ENCODE results near the gene F2. TPM values are rescaled to one million over a fixed set of nuclear protein-coding genes. Genes with fewer than 3 reads are reported as not detected.

Gene F2
- polyA plus RNA-seq, 4 donors = 0.09 to 2.3 TPM; not detected in 2

DNA sequence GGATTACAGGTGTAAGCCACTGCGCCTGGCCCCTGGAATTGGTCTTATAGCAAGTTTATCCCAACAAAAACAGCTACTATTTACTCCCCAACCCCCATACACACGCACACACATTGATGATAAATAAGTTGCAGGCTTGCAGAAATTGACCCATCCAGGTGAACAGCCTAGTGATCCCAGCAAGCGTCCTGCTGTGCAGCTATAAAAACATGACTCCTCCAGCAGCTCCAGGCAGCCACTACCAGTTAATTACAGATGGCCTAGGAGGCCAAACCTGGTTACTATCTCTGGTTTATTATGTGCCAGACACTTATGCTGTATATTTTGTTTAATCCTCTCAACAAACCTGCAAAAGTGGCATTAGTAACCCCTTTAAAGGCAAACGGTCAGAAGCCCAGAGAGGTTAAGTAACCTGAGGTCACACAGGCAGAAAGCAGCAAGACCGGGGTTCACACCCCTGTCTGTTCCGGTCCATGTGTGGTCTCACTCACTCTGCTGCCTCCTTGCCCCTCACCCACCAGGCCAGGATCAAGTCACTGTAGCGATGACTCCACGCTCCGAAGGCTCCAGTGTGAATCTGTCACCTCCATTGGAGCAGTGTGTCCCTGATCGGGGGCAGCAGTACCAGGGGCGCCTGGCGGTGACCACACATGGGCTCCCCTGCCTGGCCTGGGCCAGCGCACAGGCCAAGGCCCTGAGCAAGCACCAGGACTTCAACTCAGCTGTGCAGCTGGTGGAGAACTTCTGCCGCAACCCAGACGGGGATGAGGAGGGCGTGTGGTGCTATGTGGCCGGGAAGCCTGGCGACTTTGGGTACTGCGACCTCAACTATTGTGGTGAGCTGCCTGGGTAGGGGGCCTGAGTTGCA, 6.6 kb downstream of the F2 start:
- WGBS, 3 donors = 89 to 92% (median 91%) methylated on average over 19 of the region's 19 CpGs
- DNase-seq (no peak), FAIRE-seq (no peak)
- H3K27ac ChIP-seq (ENCODE audit: low read depth in 1 of 3, low read length in 2 of 3) = no peak overlapping the region
- H3K27me3 ChIP-seq (ENCODE audit: control insufficient read depth in 3 of 3, insufficient read depth in 3 of 3, low read length in 3 of 3) = no peaks in the 10 kb centered on the region
- H3K36me3 ChIP-seq (ENCODE audit: control insufficient read depth in 3 of 3, insufficient read depth in 2 of 3, low read depth in 1 of 3, low read length in 3 of 3) = no peaks in the 10 kb centered on the region
- no peak overlapping the region for H3K4me3 ChIP-seq (ENCODE audit: low read depth in 1 of 3, low read length in 3 of 3)
- no peaks in the 10 kb centered on the region for H3K4me1 ChIP-seq (ENCODE audit: control insufficient read depth in 3 of 3, insufficient read depth in 2 of 3, low read depth in 1 of 3, low read length in 2 of 3)
- no peaks in the 10 kb centered on the region for H3K9me3 ChIP-seq (ENCODE audit: control insufficient read depth in 2 of 2, insufficient read depth in 1 of 2, low read depth in 1 of 2, low read length in 1 of 2)

DNA sequence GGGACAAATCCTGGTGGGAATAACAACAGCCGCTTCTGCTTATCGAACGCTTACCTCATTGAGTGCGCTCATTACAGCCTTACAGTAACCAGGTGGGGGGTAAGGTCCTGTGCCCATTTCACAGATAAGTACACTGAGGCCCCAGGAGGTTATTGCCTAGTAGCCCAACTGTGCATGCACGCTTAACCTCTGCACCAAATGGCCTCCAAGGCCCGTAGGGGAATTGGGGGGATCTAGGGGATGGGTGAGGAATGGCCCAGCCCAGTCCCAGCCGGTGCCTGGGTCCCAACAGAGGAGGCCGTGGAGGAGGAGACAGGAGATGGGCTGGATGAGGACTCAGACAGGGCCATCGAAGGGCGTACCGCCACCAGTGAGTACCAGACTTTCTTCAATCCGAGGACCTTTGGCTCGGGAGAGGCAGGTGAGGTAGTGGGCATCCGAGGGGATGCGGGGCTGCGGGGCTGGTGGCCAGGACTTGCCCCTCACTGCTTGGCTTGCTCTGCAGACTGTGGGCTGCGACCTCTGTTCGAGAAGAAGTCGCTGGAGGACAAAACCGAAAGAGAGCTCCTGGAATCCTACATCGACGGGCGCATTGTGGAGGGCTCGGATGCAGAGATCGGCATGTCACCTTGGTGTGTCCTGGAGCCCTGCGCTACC, 7.3 kb downstream of the F2 start:
- no peak for FAIRE-seq
- no peak for DNase-seq
- Histone ChIP-seq H3K4me1 (ENCODE audit: control insufficient read depth in 3 of 3, insufficient read depth in 2 of 3, low read depth in 1 of 3, low read length in 2 of 3) (no peaks in the 10 kb centered on the region), H3K9me3 (ENCODE audit: control insufficient read depth in 2 of 2, insufficient read depth in 1 of 2, low read depth in 1 of 2, low read length in 1 of 2) (no peaks in the 10 kb centered on the region), H3K27ac (ENCODE audit: low read depth in 1 of 3, low read length in 2 of 3) (no peak overlapping the region), H3K4me3 (ENCODE audit: low read depth in 1 of 3, low read length in 3 of 3) (no peak overlapping the region), H3K27me3 (ENCODE audit: control insufficient read depth in 3 of 3, insufficient read depth in 3 of 3, low read length in 3 of 3) (no peaks in the 10 kb centered on the region), H3K36me3 (ENCODE audit: control insufficient read depth in 3 of 3, insufficient read depth in 2 of 3, low read depth in 1 of 3, low read length in 3 of 3) (no peaks in the 10 kb centered on the region)
- WGBS, 3 donors = 91 to 92% (median 91%) methylated on average over 25 to 26 of the region's 26 CpGs

GRCh38 chr11:46727952-46728658, 9.1 kb downstream of the F2 start:
- DNase-seq (no peak), FAIRE-seq (no peak)
- WGBS, 3 donors = 86 to 89% (median 87%) methylated on average over 17 of the region's 17 CpGs
- H3K27ac ChIP-seq (ENCODE audit: low read depth in 1 of 3, low read length in 2 of 3) = no peak overlapping the region
- H3K36me3 ChIP-seq (ENCODE audit: control insufficient read depth in 3 of 3, insufficient read depth in 2 of 3, low read depth in 1 of 3, low read length in 3 of 3) = no peaks in the 10 kb centered on the region
- no peak overlapping the region for H3K4me3 ChIP-seq (ENCODE audit: low read depth in 1 of 3, low read length in 3 of 3)
- no peaks in the 10 kb centered on the region for H3K4me1 ChIP-seq (ENCODE audit: control insufficient read depth in 3 of 3, insufficient read depth in 2 of 3, low read depth in 1 of 3, low read length in 2 of 3)
- no peaks in the 10 kb centered on the region for H3K27me3 ChIP-seq (ENCODE audit: control insufficient read depth in 3 of 3, insufficient read depth in 3 of 3, low read length in 3 of 3)
- H3K9me3 ChIP-seq (ENCODE audit: control insufficient read depth in 2 of 2, insufficient read depth in 1 of 2, low read depth in 1 of 2, low read length in 1 of 2) = no peaks in the 10 kb centered on the region

DNA sequence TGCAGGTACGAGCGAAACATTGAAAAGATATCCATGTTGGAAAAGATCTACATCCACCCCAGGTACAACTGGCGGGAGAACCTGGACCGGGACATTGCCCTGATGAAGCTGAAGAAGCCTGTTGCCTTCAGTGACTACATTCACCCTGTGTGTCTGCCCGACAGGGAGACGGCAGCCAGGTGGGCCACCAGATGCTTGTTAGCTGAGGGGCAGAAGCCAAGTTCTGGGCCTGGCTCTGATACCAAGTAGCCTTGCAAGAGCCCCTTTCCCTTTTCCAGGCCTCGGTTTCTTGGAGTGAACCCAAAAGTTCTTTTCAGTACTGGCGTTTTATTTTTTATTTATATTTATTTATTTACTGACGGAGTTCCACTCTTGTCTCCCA, 9.6 kb downstream of the F2 start:
- no peak for DNase-seq
- WGBS, 3 donors = 84 to 88% (median 88%) methylated on average over 9 of the region's 9 CpGs
- H3K36me3 ChIP-seq (ENCODE audit: control insufficient read depth in 3 of 3, insufficient read depth in 2 of 3, low read depth in 1 of 3, low read length in 3 of 3) = no peaks in the 10 kb centered on the region
- no peak overlapping the region for H3K4me3 ChIP-seq (ENCODE audit: low read depth in 1 of 3, low read length in 3 of 3)
- no peak overlapping the region for H3K27ac ChIP-seq (ENCODE audit: low read depth in 1 of 3, low read length in 2 of 3)
- no peaks in the 10 kb centered on the region for H3K9me3 ChIP-seq (ENCODE audit: control insufficient read depth in 2 of 2, insufficient read depth in 1 of 2, low read depth in 1 of 2, low read length in 1 of 2)
- FAIRE-seq = no peak
- no peaks in the 10 kb centered on the region for H3K4me1 ChIP-seq (ENCODE audit: control insufficient read depth in 3 of 3, insufficient read depth in 2 of 3, low read depth in 1 of 3, low read length in 2 of 3)
- no peaks in the 10 kb centered on the region for H3K27me3 ChIP-seq (ENCODE audit: control insufficient read depth in 3 of 3, insufficient read depth in 3 of 3, low read length in 3 of 3)

DNA sequence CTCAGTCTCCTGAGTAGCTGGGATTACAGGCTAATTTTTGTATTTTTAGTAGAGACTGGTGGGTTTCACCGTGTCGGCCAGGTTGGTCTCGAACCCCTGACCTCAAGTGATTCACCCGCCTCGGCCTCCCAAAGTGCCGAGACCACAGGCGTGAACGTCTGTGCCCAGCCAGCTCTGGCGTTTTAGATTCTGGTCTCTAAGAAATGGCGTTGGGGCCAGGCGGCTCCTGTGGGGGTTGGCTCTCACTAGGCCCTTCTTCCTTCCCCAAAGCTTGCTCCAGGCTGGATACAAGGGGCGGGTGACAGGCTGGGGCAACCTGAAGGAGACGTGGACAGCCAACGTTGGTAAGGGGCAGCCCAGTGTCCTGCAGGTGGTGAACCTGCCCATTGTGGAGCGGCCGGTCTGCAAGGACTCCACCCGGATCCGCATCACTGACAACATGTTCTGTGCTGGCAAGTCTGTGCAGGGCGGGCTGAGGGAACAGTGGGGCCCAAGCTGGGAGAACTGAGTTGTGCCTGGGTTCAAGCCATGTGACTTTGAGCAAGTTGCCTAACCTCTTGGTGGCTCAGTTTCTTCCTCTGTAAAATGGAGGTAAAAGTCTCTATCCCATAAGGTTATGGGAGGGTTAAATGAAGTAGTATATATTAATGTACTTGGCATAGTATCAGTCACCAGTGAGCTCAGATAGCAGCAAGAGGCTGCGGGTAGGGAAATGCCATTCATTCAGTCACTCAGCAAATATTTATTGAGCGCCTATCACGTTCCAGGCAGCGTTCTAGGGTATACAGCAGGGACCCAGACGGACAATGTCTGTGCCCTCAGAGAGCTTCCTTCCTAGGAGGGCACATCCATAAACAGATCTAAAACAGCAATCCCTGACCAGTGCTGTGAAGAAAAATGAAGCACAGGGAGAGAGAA, 10.4 kb downstream of the F2 start:
- no peak for DNase-seq
- no peak overlapping the region for H3K27ac ChIP-seq (ENCODE audit: low read depth in 1 of 3, low read length in 2 of 3)
- no peaks in the 10 kb centered on the region for H3K36me3 ChIP-seq (ENCODE audit: control insufficient read depth in 3 of 3, insufficient read depth in 2 of 3, low read depth in 1 of 3, low read length in 3 of 3)
- WGBS, 3 donors = 78 to 87% (median 84%) methylated on average over 24 of the region's 24 CpGs
- H3K4me1 ChIP-seq (ENCODE audit: control insufficient read depth in 3 of 3, insufficient read depth in 2 of 3, low read depth in 1 of 3, low read length in 2 of 3) = no peaks in the 10 kb centered on the region
- FAIRE-seq = no peak
- H3K27me3 ChIP-seq (ENCODE audit: control insufficient read depth in 3 of 3, insufficient read depth in 3 of 3, low read length in 3 of 3) = no peaks in the 10 kb centered on the region
- no peak overlapping the region for H3K4me3 ChIP-seq (ENCODE audit: low read depth in 1 of 3, low read length in 3 of 3)
- H3K9me3 ChIP-seq (ENCODE audit: control insufficient read depth in 2 of 2, insufficient read depth in 1 of 2, low read depth in 1 of 2, low read length in 1 of 2) = no peaks in the 10 kb centered on the region

GRCh38 chr11:46731545-46731944, 12.5 kb downstream of the F2 start:
- no peak for DNase-seq
- Histone ChIP-seq H3K9me3 (ENCODE audit: control insufficient read depth in 2 of 2, insufficient read depth in 1 of 2, low read depth in 1 of 2, low read length in 1 of 2) (no peaks in the 10 kb centered on the region), H3K4me3 (ENCODE audit: low read depth in 1 of 3, low read length in 3 of 3) (no peak overlapping the region), H3K27ac (ENCODE audit: low read depth in 1 of 3, low read length in 2 of 3) (no peak overlapping the region), H3K27me3 (ENCODE audit: control insufficient read depth in 3 of 3, insufficient read depth in 3 of 3, low read length in 3 of 3) (no peaks in the 10 kb centered on the region), H3K4me1 (ENCODE audit: control insufficient read depth in 3 of 3, insufficient read depth in 2 of 3, low read depth in 1 of 3, low read length in 2 of 3) (no peaks in the 10 kb centered on the region), H3K36me3 (ENCODE audit: control insufficient read depth in 3 of 3, insufficient read depth in 2 of 3, low read depth in 1 of 3, low read length in 3 of 3) (no peaks in the 10 kb centered on the region)
- FAIRE-seq = no peak
- WGBS, 3 donors = 90 to 93% (median 90%) methylated on average over 4 of the region's 4 CpGs

- no peak for FAIRE-seq
Observed at GRCh38 chr11:46733234-46733633, 14.2 kb downstream of the F2 start.

GRCh38 chr11:46736146-46736545, 17.1 kb downstream of the F2 start:
- Histone ChIP-seq H3K4me3 (ENCODE audit: low read depth in 1 of 3, low read length in 3 of 3) (no peak overlapping the region), H3K27ac (ENCODE audit: low read depth in 1 of 3, low read length in 2 of 3) (no peak overlapping the region), H3K4me1 (ENCODE audit: control insufficient read depth in 3 of 3, insufficient read depth in 2 of 3, low read depth in 1 of 3, low read length in 2 of 3) (no peaks in the 10 kb centered on the region), H3K36me3 (ENCODE audit: control insufficient read depth in 3 of 3, insufficient read depth in 2 of 3, low read depth in 1 of 3, low read length in 3 of 3) (peaks cover 0 to 6% (median 0%) of the 10 kb centered on the region in 3 donors), H3K27me3 (ENCODE audit: control insufficient read depth in 3 of 3, insufficient read depth in 3 of 3, low read length in 3 of 3) (no peaks in the 10 kb centered on the region), H3K9me3 (ENCODE audit: control insufficient read depth in 2 of 2, insufficient read depth in 1 of 2, low read depth in 1 of 2, low read length in 1 of 2) (no peaks in the 10 kb centered on the region)
- DNase-seq = no peak
- no peak for FAIRE-seq
- whole genome bisulfite sequencing, 3 donors = 89 to 93% (median 92%) methylated on average over 7 of the region's 7 CpGs

More at GRCh38 chr11:46733234-46733633, 14.2 kb downstream of the F2 start:
- WGBS, 3 donors = 70 to 86% (median 75%) methylated on average over 1 of the region's 1 CpG
- H3K4me1 ChIP-seq (ENCODE audit: control insufficient read depth in 3 of 3, insufficient read depth in 2 of 3, low read depth in 1 of 3, low read length in 2 of 3) = no peaks in the 10 kb centered on the region
- H3K27ac ChIP-seq (ENCODE audit: low read depth in 1 of 3, low read length in 2 of 3) = no peak overlapping the region
- H3K27me3 ChIP-seq (ENCODE audit: control insufficient read depth in 3 of 3, insufficient read depth in 3 of 3, low read length in 3 of 3) = no peaks in the 10 kb centered on the region
- no peaks in the 10 kb centered on the region for H3K36me3 ChIP-seq (ENCODE audit: control insufficient read depth in 3 of 3, insufficient read depth in 2 of 3, low read depth in 1 of 3, low read length in 3 of 3)
- H3K4me3 ChIP-seq (ENCODE audit: low read depth in 1 of 3, low read length in 3 of 3) = no peak overlapping the region
- no peak for DNase-seq
- H3K9me3 ChIP-seq (ENCODE audit: control insufficient read depth in 2 of 2, insufficient read depth in 1 of 2, low read depth in 1 of 2, low read length in 1 of 2) = no peaks in the 10 kb centered on the region
